Measurements from ENCODE around the gene SLCO2B1. TPM values are rescaled to one million over a fixed set of nuclear protein-coding genes. Genes with fewer than 3 reads are reported as not detected.

Gene SLCO2B1
- total and polyA plus RNA-seq, 4 donors: 25.4 to 61.0 (median 45.5) TPM

- WGBS (ENCODE audit: insufficient coverage): 86% methylated on average over 17 of the region's 17 CpGs
- Histone ChIP-seq H3K27me3 (ENCODE audit: control insufficient read depth, insufficient read depth, low read length) (no peaks in the 10 kb centered on the region), H3K4me1 (ENCODE audit: control insufficient read depth, insufficient read depth, low read length) (peaks cover 22% of the 10 kb centered on the region), H3K4me3 (ENCODE audit: low read depth, low read length) (no peak overlapping the region), H3K9me3 (ENCODE audit: control insufficient read depth, insufficient read depth, low read length) (no peaks in the 10 kb centered on the region), H3K27ac (ENCODE audit: low read depth, low read length) (no peak overlapping the region), H3K36me3 (ENCODE audit: control insufficient read depth, insufficient read depth, low read length) (peaks cover 2% of the 10 kb centered on the region)
- DNase-seq (ENCODE audit: low read depth in 4 of 6, low spot score in 6 of 6): no peak
Measured at GRCh38 chr11:75159151-75159953, 8.4 kb downstream of the SLCO2B1 start.

GRCh38 chr11:75160220-75160757, 9.4 kb downstream of the SLCO2B1 start:
- H3K9me3 ChIP-seq (ENCODE audit: control insufficient read depth, insufficient read depth, low read length): no peaks in the 10 kb centered on the region
- H3K4me1 ChIP-seq (ENCODE audit: control insufficient read depth, insufficient read depth, low read length): peaks cover 23% of the 10 kb centered on the region
- H3K4me3 ChIP-seq (ENCODE audit: low read depth, low read length): no peak overlapping the region
- H3K36me3 ChIP-seq (ENCODE audit: control insufficient read depth, insufficient read depth, low read length): peaks cover 2% of the 10 kb centered on the region
- DNase-seq (ENCODE audit: low read depth in 4 of 6, low spot score in 6 of 6): no peak
- WGBS (ENCODE audit: insufficient coverage): 59% methylated on average over 5 of the region's 6 CpGs
- no peak overlapping the region for H3K27ac ChIP-seq (ENCODE audit: low read depth, low read length)
- H3K27me3 ChIP-seq (ENCODE audit: control insufficient read depth, insufficient read depth, low read length): no peaks in the 10 kb centered on the region

- WGBS (ENCODE audit: insufficient coverage): no CpG with 5 or more reads among the region's 1 CpG
- no peak for DNase-seq (ENCODE audit: low read depth in 4 of 6, low spot score in 6 of 6)
- H3K4me1 ChIP-seq (ENCODE audit: control insufficient read depth, insufficient read depth, low read length): peaks cover 25% of the 10 kb centered on the region
- H3K4me3 ChIP-seq (ENCODE audit: low read depth, low read length): no peak overlapping the region
- H3K36me3 ChIP-seq (ENCODE audit: control insufficient read depth, insufficient read depth, low read length): peaks cover 2% of the 10 kb centered on the region
- no peak overlapping the region for H3K27ac ChIP-seq (ENCODE audit: low read depth, low read length)
- no peaks in the 10 kb centered on the region for H3K9me3 ChIP-seq (ENCODE audit: control insufficient read depth, insufficient read depth, low read length)
- no peaks in the 10 kb centered on the region for H3K27me3 ChIP-seq (ENCODE audit: control insufficient read depth, insufficient read depth, low read length)
Measured at GRCh38 chr11:75160880-75161279, 10.0 kb downstream of the SLCO2B1 start.

GRCh38 chr11:75161506-75162095, 10.7 kb downstream of the SLCO2B1 start:
- no peak for DNase-seq (ENCODE audit: low read depth in 4 of 6, low spot score in 6 of 6)
- no peak overlapping the region for H3K27ac ChIP-seq (ENCODE audit: low read depth, low read length)
- H3K27me3 ChIP-seq (ENCODE audit: control insufficient read depth, insufficient read depth, low read length): no peaks in the 10 kb centered on the region
- 43% methylated on average over 5 of the region's 5 CpGs for WGBS (ENCODE audit: insufficient coverage)
- peaks cover 27% of the 10 kb centered on the region for H3K4me1 ChIP-seq (ENCODE audit: control insufficient read depth, insufficient read depth, low read length)
- no peaks in the 10 kb centered on the region for H3K9me3 ChIP-seq (ENCODE audit: control insufficient read depth, insufficient read depth, low read length)
- no peak overlapping the region for H3K4me3 ChIP-seq (ENCODE audit: low read depth, low read length)
- H3K36me3 ChIP-seq (ENCODE audit: control insufficient read depth, insufficient read depth, low read length): peaks cover 2% of the 10 kb centered on the region

- Histone ChIP-seq H3K4me3 (ENCODE audit: low read depth, low read length) (no peak overlapping the region), H3K36me3 (ENCODE audit: control insufficient read depth, insufficient read depth, low read length) (peaks cover 2% of the 10 kb centered on the region), H3K4me1 (ENCODE audit: control insufficient read depth, insufficient read depth, low read length) (peaks cover 31% of the 10 kb centered on the region), H3K27ac (ENCODE audit: low read depth, low read length) (no peak overlapping the region), H3K27me3 (ENCODE audit: control insufficient read depth, insufficient read depth, low read length) (no peaks in the 10 kb centered on the region), H3K9me3 (ENCODE audit: control insufficient read depth, insufficient read depth, low read length) (no peaks in the 10 kb centered on the region)
- DNase-seq (ENCODE audit: low read depth in 4 of 6, low spot score in 6 of 6): no peak
- 79% methylated on average over 2 of the region's 7 CpGs for WGBS (ENCODE audit: insufficient coverage)
Measured at GRCh38 chr11:75162954-75163353, 12.0 kb downstream of the SLCO2B1 start.

- Histone ChIP-seq H3K36me3 (ENCODE audit: control insufficient read depth, insufficient read depth, low read length) (peaks cover 2% of the 10 kb centered on the region), H3K27me3 (ENCODE audit: control insufficient read depth, insufficient read depth, low read length) (no peaks in the 10 kb centered on the region), H3K9me3 (ENCODE audit: control insufficient read depth, insufficient read depth, low read length) (no peaks in the 10 kb centered on the region), H3K27ac (ENCODE audit: low read depth, low read length) (no peak overlapping the region), H3K4me3 (ENCODE audit: low read depth, low read length) (no peak overlapping the region), H3K4me1 (ENCODE audit: control insufficient read depth, insufficient read depth, low read length) (peaks cover 28% of the 10 kb centered on the region)
- WGBS (ENCODE audit: insufficient coverage): 75% methylated on average over 20 of the region's 25 CpGs
- no peak for DNase-seq (ENCODE audit: low read depth in 4 of 6, low spot score in 6 of 6)
Measured at GRCh38 chr11:75163921-75164849, 13.3 kb downstream of the SLCO2B1 start.

GRCh38 chr11:75165721-75166120, 14.8 kb downstream of the SLCO2B1 start:
- Histone ChIP-seq H3K9me3 (ENCODE audit: control insufficient read depth, insufficient read depth, low read length) (no peaks in the 10 kb centered on the region), H3K4me1 (ENCODE audit: control insufficient read depth, insufficient read depth, low read length) (peaks cover 21% of the 10 kb centered on the region), H3K27me3 (ENCODE audit: control insufficient read depth, insufficient read depth, low read length) (no peaks in the 10 kb centered on the region), H3K4me3 (ENCODE audit: low read depth, low read length) (no peak overlapping the region), H3K27ac (ENCODE audit: low read depth, low read length) (no peak overlapping the region), H3K36me3 (ENCODE audit: control insufficient read depth, insufficient read depth, low read length) (no peaks in the 10 kb centered on the region)
- no peak for DNase-seq (ENCODE audit: low read depth in 4 of 6, low spot score in 6 of 6)
- 89% methylated on average over 7 of the region's 11 CpGs for WGBS (ENCODE audit: insufficient coverage)

GRCh38 chr11:75166791-75167190, 15.9 kb downstream of the SLCO2B1 start:
- 91% methylated on average over 3 of the region's 3 CpGs for WGBS (ENCODE audit: insufficient coverage)
- Histone ChIP-seq H3K36me3 (ENCODE audit: control insufficient read depth, insufficient read depth, low read length) (no peaks in the 10 kb centered on the region), H3K9me3 (ENCODE audit: control insufficient read depth, insufficient read depth, low read length) (no peaks in the 10 kb centered on the region), H3K27ac (ENCODE audit: low read depth, low read length) (no peak overlapping the region), H3K4me3 (ENCODE audit: low read depth, low read length) (no peak overlapping the region), H3K4me1 (ENCODE audit: control insufficient read depth, insufficient read depth, low read length) (peaks cover 17% of the 10 kb centered on the region), H3K27me3 (ENCODE audit: control insufficient read depth, insufficient read depth, low read length) (no peaks in the 10 kb centered on the region)
- no peak for DNase-seq (ENCODE audit: low read depth in 4 of 6, low spot score in 6 of 6)

- WGBS (ENCODE audit: insufficient coverage): 63% methylated on average over 1 of the region's 3 CpGs
- Histone ChIP-seq H3K9me3 (ENCODE audit: control insufficient read depth, insufficient read depth, low read length) (no peaks in the 10 kb centered on the region), H3K4me3 (ENCODE audit: low read depth, low read length) (no peak overlapping the region), H3K27ac (ENCODE audit: low read depth, low read length) (no peak overlapping the region), H3K27me3 (ENCODE audit: control insufficient read depth, insufficient read depth, low read length) (no peaks in the 10 kb centered on the region), H3K36me3 (ENCODE audit: control insufficient read depth, insufficient read depth, low read length) (no peaks in the 10 kb centered on the region), H3K4me1 (ENCODE audit: control insufficient read depth, insufficient read depth, low read length) (peaks cover 16% of the 10 kb centered on the region)
- no peak for DNase-seq (ENCODE audit: low read depth in 4 of 6, low spot score in 6 of 6)
Measured at GRCh38 chr11:75167617-75168016, 16.7 kb downstream of the SLCO2B1 start.
